ENCODE measurements around the gene ZNF260. TPM values are rescaled to one million over a fixed set of nuclear protein-coding genes. Genes with fewer than 3 reads are reported as not detected.
"Not testable (repeated sequence)": the region's sequence is repeated elsewhere in the genome, so short reads cannot be mapped to it uniquely, and the experiment has no call there.

The ZNF260 gene
- total RNA-seq, 6 donors from 2014 or later: 2.1 to 18.1 (median 5.9) TPM

GRCh38 chr19:36514012-36514612, 14.0 kb downstream of the ZNF260 start:
- Histone ChIP-seq H3K9me3 (peaks cover 97 to 100% (median 100%) of the 10 kb centered on the region in 4 donors), H3K36me3 (peaks cover 11 to 58% (median 41%) of the 10 kb centered on the region in 4 donors), H3K27me3 (no peaks in the 10 kb centered on the region), H3K4me1 (no peaks in the 10 kb centered on the region), H3K4me3 (no peak overlapping the region), H3K27ac (no peak overlapping the region)
- DNase-seq: no peak
- ATAC-seq (ENCODE audit: low FRiP score in 2 of 2): no peak
- no peak for TF ChIP-seq POLR2AphosphoS5 (IDR thresholded peaks at IDR 0.05)
- no peak for TF ChIP-seq POLR2A (IDR thresholded peaks at IDR 0.05)
- no peak for TF ChIP-seq EP300 (IDR thresholded peaks at IDR 0.05)
- TF ChIP-seq CTCF (IDR thresholded peaks at IDR 0.05): no peak
- 79 to 93% methylated on average over 2 of the region's 2 CpGs for WGBS, 2 donors

- H3K27ac ChIP-seq: no peak overlapping the region
- H3K9me3 ChIP-seq: peaks cover 49 to 100% (median 94%) of the 10 kb centered on the region in 4 donors
- H3K4me3 ChIP-seq: no peak overlapping the region
- 89% methylated on average over 3 of the region's 3 CpGs for WGBS, 2 donors
- no peaks in the 10 kb centered on the region for H3K4me1 ChIP-seq
- H3K27me3 ChIP-seq: no peaks in the 10 kb centered on the region
- TF ChIP-seq EP300 (IDR thresholded peaks at IDR 0.05) (no peak), POLR2AphosphoS5 (IDR thresholded peaks at IDR 0.05) (no peak), CTCF (IDR thresholded peaks at IDR 0.05) (no peak), POLR2A (IDR thresholded peaks at IDR 0.05) (no peak)
- H3K36me3 ChIP-seq: no peaks in the 10 kb centered on the region
- ATAC-seq (ENCODE audit: low FRiP score in 2 of 2): no peak
- DNase-seq: no peak
Measured at GRCh38 chr19:36508325-36508724, 19.7 kb downstream of the ZNF260 start.

GRCh38 chr19:36501973-36502372, 26.1 kb downstream of the ZNF260 start:
- Histone ChIP-seq H3K9me3 (peaks cover 12 to 93% (median 73%) of the 10 kb centered on the region in 4 donors), H3K36me3 (no peaks in the 10 kb centered on the region), H3K4me3 (no peak overlapping the region), H3K27ac (no peak overlapping the region), H3K27me3 (no peaks in the 10 kb centered on the region), H3K4me1 (no peaks in the 10 kb centered on the region)
- TF ChIP-seq POLR2A (IDR thresholded peaks at IDR 0.05) (no peak), EP300 (IDR thresholded peaks at IDR 0.05) (no peak), CTCF (IDR thresholded peaks at IDR 0.05) (no peak), POLR2AphosphoS5 (IDR thresholded peaks at IDR 0.05) (no peak)
- 95% methylated on average over 5 of the region's 5 CpGs for WGBS, 2 donors
- no peak for DNase-seq
- ATAC-seq (ENCODE audit: low FRiP score in 2 of 2): no peak

GRCh38 chr19:36497001-36497400, 31.1 kb downstream of the ZNF260 start:
- peaks cover 9 to 55% (median 28%) of the 10 kb centered on the region in 4 donors for H3K9me3 ChIP-seq
- H3K4me3 ChIP-seq: no peak overlapping the region
- 90% methylated on average over 5 to 12 of the region's 17 CpGs for WGBS, 2 donors
- no peak overlapping the region for H3K27ac ChIP-seq
- no peaks in the 10 kb centered on the region for H3K4me1 ChIP-seq
- no peaks in the 10 kb centered on the region for H3K36me3 ChIP-seq
- DNase-seq: no peak
- no peaks in the 10 kb centered on the region for H3K27me3 ChIP-seq
- TF ChIP-seq POLR2A (IDR thresholded peaks at IDR 0.05): no peak
- no peak for TF ChIP-seq EP300 (IDR thresholded peaks at IDR 0.05)
- no peak for ATAC-seq (ENCODE audit: low FRiP score in 2 of 2)

GRCh38 chr19:36492689-36493453, 35.2 kb downstream of the ZNF260 start:
- peak in 1 of 2 donors; percentile 30 for DNase-seq
- ATAC-seq (ENCODE audit: low FRiP score in 2 of 2); H3K36me3 ChIP-seq; H3K27me3 ChIP-seq; H3K4me3 ChIP-seq; H3K27ac ChIP-seq: not testable (repeated sequence)
- TF ChIP-seq CTCF (IDR thresholded peaks at IDR 0.05): peak in 5 of 6 experiments; percentile 28 to 51 (median 39)
- peaks cover 7 to 11% (median 9%) of the 10 kb centered on the region in 4 donors for H3K4me1 ChIP-seq
- WGBS, 2 donors: 67 to 75% methylated on average over 18 of the region's 18 CpGs
- peaks cover 0 to 18% (median 4%) of the 10 kb centered on the region in 4 donors for H3K9me3 ChIP-seq

GRCh38 chr19:36490846-36491245, 37.2 kb downstream of the ZNF260 start:
- not testable (repeated sequence) for H3K36me3 ChIP-seq; H3K27ac ChIP-seq; ATAC-seq (ENCODE audit: low FRiP score in 2 of 2); H3K4me3 ChIP-seq; H3K9me3 ChIP-seq; H3K27me3 ChIP-seq
- WGBS, 2 donors: 98% methylated on average over 19 of the region's 29 CpGs; no CpG with 5 or more reads in 1 of the 2 donors
- peaks cover 7 to 15% (median 11%) of the 10 kb centered on the region in 4 donors for H3K4me1 ChIP-seq
- DNase-seq: peak in 1 of 2 donors; percentile 65

Measured in upper lobe of left lung (tissue), 6 donors.